Coronary artery (tissue), 2 donors: ENCODE measurements around the gene SASH1.
A peak's percentile ranks its signal among the peaks of the same experiment; 100 is the strongest.

Experiments used
- DNase-seq: peaks from one replicate; pipeline ENCODE4 v3.0.0-alpha.2; 2017; ENCODE audit warnings: low spot score
- H3K27ac ChIP-seq, 2 donors: fragments of 200-600 bp; sonication (generic); one replicate each; pipeline ENCODE4 v1.5.1; 2016 to 2019
- H3K4me3 ChIP-seq: fragments of 200-600 bp; sonication (generic); 2 replicates; pipeline ENCODE4 v1.5.1; 2016; ENCODE audit warnings: mild to moderate bottlenecking, moderate library complexity
- TF ChIP-seq, protein P1 (sequence below): fragments of 200-600 bp; sonication (generic); IDR thresholded peaks from one replicate; pipeline ENCODE4 v1.5.1; 2019; ENCODE audit warnings: antibody characterized with exemption

SASH1 gene

DNA sequence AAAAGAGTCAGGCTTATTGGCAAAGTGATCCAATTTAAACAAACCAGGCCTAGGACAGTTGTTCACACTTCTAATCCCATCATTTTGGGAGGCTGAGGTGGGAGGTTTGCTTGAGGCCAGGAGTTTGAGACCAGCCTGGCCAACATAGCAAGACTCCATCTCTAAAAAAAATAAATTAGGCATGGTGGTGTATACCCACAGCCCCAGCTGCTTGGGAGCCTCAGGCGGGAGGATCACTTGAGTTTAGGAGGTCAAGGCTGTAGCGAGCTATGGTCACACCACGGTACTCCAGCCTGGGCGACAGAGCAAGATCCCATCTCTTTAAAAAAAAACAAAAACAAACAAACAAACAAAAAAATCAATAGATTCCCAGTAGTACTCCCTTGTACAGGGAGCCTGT lies 86.8 kb downstream of the SASH1 start:
- H3K27ac ChIP-seq: no peak overlapping the region
- H3K4me3 ChIP-seq: no peak overlapping the region
- no peak for DNase-seq
- TF ChIP-seq, protein P1, sequence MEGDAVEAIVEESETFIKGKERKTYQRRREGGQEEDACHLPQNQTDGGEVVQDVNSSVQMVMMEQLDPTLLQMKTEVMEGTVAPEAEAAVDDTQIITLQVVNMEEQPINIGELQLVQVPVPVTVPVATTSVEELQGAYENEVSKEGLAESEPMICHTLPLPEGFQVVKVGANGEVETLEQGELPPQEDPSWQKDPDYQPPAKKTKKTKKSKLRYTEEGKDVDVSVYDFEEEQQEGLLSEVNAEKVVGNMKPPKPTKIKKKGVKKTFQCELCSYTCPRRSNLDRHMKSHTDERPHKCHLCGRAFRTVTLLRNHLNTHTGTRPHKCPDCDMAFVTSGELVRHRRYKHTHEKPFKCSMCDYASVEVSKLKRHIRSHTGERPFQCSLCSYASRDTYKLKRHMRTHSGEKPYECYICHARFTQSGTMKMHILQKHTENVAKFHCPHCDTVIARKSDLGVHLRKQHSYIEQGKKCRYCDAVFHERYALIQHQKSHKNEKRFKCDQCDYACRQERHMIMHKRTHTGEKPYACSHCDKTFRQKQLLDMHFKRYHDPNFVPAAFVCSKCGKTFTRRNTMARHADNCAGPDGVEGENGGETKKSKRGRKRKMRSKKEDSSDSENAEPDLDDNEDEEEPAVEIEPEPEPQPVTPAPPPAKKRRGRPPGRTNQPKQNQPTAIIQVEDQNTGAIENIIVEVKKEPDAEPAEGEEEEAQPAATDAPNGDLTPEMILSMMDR: no peak

DNA sequence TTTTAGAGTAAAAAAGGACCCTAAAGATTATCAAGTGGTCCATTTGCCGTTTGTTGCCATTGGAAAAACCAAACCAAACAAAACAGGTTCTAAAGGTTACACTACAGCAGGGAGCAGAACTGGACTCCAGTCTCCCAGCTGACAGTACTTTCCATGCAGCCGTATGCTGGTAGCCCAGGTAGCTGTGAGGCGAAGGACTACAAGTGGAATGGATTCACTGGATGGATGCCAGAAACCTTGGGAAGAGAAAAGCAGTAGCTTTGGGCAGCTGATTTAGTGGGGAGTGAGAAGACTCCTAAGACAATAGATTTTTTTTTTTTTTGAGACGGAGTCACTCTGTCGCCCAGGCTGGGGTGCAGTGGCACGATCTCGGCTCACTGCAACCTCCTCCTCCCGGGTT lies 88.3 kb downstream of the SASH1 start:
- Histone ChIP-seq H3K4me3 (no peak overlapping the region), H3K27ac (no peak overlapping the region)
- DNase-seq: no peak
- TF ChIP-seq, protein P1: no peak

DNA sequence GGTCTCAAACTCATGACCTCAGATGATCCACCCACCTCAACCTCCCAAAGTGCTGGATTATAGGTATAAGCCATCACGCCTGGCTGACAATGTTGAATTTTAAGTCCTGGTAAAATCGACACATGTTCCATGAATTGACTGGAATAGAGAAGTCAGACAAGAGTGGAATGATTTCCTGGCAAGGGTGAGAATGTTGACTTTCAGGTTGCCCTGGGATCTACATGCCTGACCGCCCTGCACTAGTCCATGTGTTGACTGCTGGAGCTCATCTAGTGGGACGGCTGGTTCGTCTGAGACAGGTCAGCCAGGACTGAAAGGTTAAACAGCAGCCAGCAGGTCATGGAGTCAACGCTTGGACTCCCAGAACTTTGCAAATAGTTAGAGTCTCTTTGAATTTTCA lies 88.8 kb downstream of the SASH1 start:
- no peak for DNase-seq
- TF ChIP-seq, protein P1: no peak
- Histone ChIP-seq H3K27ac (no peak overlapping the region), H3K4me3 (no peak overlapping the region)

DNA sequence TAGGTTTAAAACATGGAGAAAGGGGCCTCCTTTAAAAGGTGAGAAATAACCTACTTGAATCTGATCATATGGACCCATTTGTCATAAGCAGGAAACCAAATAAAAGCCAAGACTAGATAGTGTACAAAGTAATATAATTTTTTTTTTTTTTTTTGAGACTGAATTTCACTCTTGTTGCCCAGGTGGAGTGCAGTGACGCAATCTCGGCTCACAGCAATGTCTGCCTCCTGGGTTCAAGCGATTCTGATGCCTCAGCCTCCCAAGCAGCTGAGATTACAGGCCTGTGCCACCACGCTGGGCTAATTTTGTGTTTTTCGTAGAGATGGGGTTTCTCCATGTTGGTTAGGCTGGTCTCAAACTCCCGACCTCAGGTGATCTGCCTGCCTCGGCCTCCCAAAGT lies 89.2 kb downstream of the SASH1 start:
- DNase-seq: no peak
- Histone ChIP-seq H3K27ac (no peak overlapping the region), H3K4me3 (no peak overlapping the region)
- TF ChIP-seq, protein P1: no peak

DNA sequence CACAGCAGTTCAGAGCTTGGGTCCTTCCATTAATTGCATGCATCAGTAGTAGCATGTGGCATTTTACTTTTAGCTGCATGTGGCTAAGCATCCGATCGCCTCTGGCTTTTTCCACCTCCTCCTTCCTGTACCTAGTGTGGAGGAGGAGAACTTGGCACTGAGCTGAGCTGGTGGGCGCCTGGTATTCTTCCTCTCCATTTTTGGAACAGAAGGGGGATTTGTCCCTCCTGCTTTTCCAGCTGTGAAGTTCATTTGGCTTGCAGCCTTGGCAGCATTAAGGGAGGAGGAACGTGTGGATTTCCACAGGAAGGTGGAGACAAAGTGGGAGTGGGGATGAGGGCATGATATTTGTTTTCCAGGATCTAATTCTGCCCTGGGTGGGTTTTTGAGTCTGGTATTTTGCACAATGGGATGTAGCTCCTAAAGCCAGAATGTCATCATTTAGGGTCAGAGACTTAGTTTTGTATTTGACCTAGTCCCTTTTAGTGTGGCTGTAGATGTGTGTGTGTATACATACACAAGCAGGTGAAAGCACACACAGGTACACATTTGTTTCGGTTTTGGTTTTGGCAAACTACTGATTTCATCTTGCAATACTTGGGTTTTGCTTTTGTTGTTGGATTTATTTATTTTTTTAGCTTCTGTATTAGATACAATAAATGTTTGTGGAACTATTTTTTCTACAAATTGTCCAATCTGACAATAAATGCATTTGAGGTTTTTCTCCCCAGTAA lies 90.0 kb downstream of the SASH1 start:
- Histone ChIP-seq H3K27ac (peak overlapping the region in 1 of 2 donors; percentile 3), H3K4me3 (no peak overlapping the region)
- DNase-seq: no peak
- TF ChIP-seq, protein P1: no peak

DNA sequence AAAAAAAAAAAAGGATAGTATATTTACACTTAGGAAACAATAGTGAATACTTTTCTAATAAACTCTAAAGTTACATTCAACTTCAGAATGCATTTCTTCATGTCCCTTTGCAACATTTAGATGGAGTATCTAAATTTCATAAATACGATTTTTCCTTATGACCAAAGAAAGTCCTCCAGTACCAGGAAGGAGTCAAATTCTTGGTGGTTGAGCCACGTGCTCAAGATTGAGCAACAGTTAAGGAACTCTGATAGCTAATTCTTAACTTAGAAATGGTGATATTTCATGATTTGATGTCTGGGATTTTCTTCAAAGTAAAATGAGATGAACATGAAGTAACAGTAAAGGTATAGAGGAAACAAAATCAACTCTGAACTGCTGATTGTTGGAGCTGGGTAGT lies 92.7 kb downstream of the SASH1 start:
- TF ChIP-seq, protein P1: no peak
- Histone ChIP-seq H3K4me3 (no peak overlapping the region), H3K27ac (no peak overlapping the region)
- DNase-seq: no peak

DNA sequence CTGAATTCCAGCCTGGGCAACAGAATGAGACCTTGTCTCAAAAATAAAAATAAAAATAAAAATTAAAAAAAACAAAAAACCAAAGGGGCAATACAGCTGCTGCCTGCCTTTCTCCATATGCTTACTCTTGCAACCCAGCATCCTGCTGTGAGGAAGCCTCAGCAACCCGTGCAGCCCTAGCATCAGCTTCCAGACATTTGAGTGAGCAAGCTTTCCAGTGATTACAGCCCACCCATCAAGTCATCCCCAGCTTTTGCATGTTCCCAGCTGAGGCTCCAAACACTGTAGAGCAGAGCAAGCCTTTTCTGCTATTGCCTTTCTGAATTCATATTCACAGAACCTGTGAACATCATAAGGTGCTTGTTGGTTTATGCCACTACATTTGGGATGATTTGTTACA lies 93.8 kb downstream of the SASH1 start:
- Histone ChIP-seq H3K4me3 (no peak overlapping the region), H3K27ac (no peak overlapping the region)
- DNase-seq: no peak
- TF ChIP-seq, protein P1: no peak
